Measurements from ENCODE around the gene SLAIN2.

- TF ChIP-seq CTCF (conservative IDR thresholded peaks at IDR 0.05; ENCODE audit: low read depth, low read length) (no peak), EZH2phosphoT487 (IDR thresholded peaks at IDR 0.05; ENCODE audit: borderline replicate concordance, low read length) (no peak), EZH2 (IDR thresholded peaks at IDR 0.05; ENCODE audit: low read length, unreplicated experiment) (no peak)
Observed at GRCh38 chr4:48343035-48343434, 1.7 kb downstream of the SLAIN2 start.
